Forelimb muscle (tissue), 1 donor: ENCODE data around the gene VAV2. TPM values are rescaled to one million over a fixed set of nuclear protein-coding genes. Genes with fewer than 3 reads are reported as not detected.

Experiments used
- DNase-seq: peaks from one replicate; pipeline ENCODE4 v3.0.0-alpha.2; 2013; ENCODE audit warnings: low read depth
- polyA plus RNA-seq: library from polyadenylated mRNA; unstranded; fragments of 120-200 nt; gene quantifications from one replicate; pipeline ENCODE4 v1.2.1, GENCODE V29; 2013; ENCODE audit not compliant: insufficient read length

Gene VAV2
- polyA plus RNA-seq, 1 donor = 13.5 TPM

GRCh38 chr9:133952598-133953550 lies 39.2 kb downstream of the VAV2 start:
- DNase-seq = no peak

DNA sequence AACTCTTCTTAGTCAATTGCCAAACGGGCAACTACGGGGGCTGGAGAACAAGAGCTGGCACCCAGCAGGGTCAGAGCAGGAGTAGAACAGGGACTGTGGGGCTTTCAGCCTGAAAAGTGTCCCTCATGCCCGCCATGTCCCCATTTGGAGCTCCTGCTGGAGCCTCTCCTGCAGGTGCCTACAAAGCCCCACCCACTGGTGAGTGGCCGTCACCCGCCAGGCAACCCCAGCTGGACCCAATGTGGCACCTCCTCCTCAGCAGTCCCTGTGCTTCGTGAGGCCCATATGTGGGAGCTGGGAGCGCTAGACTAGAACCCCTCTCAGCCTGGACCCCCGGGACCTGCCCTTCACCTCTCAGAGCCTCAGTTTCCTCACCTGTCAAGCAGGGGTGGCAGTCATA lies 40.9 kb downstream of the VAV2 start:
- DNase-seq = no peak

GRCh38 chr9:133950629-133951111 lies 41.5 kb downstream of the VAV2 start:
- peak; percentile 26 for DNase-seq

GRCh38 chr9:133950192-133950591 lies 41.9 kb downstream of the VAV2 start:
- no peak for DNase-seq

DNA sequence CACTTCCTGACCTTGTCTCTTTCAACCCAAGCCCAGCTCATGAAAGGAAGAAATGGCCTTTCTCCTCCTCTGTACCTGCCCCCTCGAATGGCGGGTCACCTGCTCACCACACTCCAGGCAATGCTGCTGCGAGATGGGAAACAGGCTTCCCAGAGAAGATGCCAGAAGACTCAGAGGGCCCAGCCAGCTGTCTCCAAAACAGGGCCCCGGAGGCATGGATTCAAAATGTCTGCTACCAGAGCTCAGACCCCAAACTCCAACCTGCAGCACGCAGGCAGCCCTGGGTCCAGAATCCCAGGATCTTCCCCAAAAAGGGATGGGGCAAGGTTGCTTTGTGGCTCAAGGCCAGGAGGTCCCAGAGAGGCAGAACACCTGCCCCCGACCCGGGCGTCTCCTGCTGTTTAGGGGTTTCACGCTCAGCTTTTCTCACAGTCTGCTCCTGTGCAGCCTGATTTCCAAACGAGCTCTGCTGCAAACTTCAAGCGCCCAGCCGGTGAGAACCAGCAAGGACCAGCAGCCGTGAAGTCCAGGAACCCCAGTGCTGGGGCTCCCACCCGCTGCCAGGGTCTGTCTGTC lies 42.5 kb downstream of the VAV2 start:
- DNase-seq = no peak

GRCh38 chr9:133948561-133949485 lies 43.3 kb downstream of the VAV2 start:
- no peak for DNase-seq

DNA sequence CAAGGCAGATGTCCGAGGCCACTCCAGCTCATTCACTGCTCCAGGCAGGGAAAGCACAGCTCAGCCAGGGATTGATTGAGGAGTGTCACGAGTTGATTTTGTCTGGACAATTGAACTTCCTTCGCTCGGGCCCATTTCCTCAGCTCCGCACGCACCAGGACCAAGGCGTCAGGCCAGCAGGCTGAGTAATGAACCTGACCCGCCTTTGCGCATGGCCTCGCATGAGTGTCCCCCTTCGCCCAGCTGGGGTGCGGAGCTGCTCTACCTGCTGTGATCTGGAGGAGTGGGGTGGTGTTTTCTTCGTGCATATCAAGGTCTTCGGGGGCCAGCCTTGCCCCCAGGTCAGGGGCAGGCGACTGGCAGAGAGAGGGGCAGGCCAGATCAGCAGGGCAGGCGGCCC lies 44.0 kb downstream of the VAV2 start:
- no peak for DNase-seq

- DNase-seq = no peak
Observed at GRCh38 chr9:133946840-133947486, 45.2 kb downstream of the VAV2 start.

DNA sequence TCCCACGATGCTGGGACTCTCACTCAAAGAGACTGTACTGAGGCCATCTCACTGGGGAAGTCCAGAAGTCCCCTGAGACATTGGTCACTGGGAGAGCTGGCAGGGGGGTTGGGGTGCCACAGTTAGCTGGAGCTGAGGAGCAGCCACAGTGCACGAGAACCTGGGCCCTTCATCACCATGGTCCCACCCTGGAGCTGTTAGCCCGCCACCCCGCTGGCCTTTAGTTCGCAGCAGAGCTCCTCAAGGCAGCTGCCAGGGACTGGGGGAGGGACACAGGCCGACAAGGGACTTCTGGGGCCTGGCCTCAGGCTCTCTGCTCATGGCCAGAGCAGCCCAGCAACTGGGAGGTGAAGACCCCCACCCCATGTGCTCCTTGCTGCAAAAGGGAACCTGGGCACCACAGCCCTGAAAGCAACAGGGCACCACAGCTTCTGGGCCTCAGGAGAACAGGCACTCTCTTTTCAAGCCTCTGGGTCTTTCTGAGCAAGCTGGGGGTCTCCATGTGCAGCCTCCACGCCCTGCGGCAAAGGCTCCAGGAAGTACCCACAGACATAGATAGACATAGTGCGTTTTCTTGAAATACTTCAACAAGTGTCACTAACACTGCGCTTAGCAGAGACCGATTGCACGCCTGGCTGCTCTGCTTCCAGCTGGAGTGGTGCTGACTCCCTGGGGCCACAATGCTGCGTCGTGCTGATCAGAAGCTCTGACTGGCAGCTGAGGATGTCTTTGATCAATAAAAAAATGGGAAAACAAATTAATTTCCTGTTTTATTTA lies 46.0 kb downstream of the VAV2 start:
- DNase-seq = no peak

DNA sequence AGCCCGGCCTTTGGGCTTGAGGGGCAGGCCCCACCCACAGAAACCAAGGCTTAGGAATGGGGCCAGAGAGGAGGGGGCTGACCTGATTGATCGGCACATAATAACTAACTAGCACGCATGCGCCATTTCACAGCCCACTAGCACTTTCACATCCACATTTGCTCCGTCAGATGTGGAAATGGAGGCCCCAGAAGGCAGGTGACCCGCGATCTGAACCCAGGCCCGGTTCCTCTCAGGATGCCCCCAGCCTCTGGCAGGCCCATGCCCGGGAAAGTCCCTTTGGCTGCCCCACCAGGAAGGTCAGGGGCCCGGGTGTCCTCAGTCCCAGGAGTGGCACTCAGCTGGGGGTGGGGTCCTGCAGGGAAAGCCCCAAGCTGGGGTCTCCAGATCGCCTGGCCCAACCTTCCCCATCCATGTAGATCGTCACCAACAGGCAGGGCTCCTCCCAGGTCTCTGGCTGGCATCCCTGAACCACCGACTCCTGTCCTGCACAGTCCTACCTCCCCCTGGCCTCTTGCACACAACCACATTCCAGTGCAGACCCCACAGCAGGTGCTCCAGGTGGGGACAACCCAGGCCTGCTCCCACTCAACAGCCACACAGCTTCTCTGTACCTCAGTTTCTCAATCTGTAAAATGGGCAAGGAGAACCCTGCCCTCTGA lies 46.7 kb downstream of the VAV2 start:
- no peak for DNase-seq

GRCh38 chr9:133944746-133945135 lies 47.4 kb downstream of the VAV2 start:
- no peak for DNase-seq

- DNase-seq = no peak
Observed at GRCh38 chr9:133943781-133944745, 48.1 kb downstream of the VAV2 start.

GRCh38 chr9:133943036-133943780 lies 48.9 kb downstream of the VAV2 start:
- no peak for DNase-seq

- no peak for DNase-seq
Observed at GRCh38 chr9:133942206-133942975, 49.7 kb downstream of the VAV2 start.

DNA sequence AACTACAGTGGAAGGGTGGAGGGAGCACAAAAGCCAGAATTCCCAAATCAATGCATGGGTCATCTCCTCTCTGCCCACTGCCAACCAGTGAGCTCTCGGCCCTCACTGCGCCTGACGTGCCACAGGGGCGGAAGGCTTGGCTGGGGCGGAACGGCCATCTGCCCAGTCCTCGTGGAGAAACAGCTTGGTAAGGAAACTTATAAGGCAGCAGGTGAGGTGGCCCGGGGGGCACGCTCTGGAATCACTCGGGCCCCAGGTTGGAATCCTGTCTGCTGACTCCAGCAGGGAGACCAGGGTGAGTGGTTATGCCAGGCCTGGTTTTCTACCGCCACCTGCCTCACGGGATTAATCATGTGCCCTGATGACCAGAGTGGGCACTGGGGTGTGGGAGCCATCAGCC lies 52.3 kb downstream of the VAV2 start:
- no peak for DNase-seq

- no peak for DNase-seq
Observed at GRCh38 chr9:133939171-133939785, 52.8 kb downstream of the VAV2 start.

GRCh38 chr9:133938753-133939152 lies 53.4 kb downstream of the VAV2 start:
- DNase-seq = no peak
